NCI-H82 treated with DMSO at 0.1 percent for 48 hours (cell line): ENCODE data around the gene ADAMTS4.
"Not testable (repeated sequence)": the region's sequence is repeated elsewhere in the genome, so short reads cannot be mapped to it uniquely, and the experiment has no call there.

Experiments
- DNase-seq: peaks from one replicate; lab custom pipeline; 2025; ENCODE audit not compliant: unreplicated experiment; lab: John Stamatoyannopoulos, UW

Gene ADAMTS4

GRCh38 chr1:161198897-161199431, at the start of gene ADAMTS4:
TSS of gene ADAMTS4 (minus strand) at chr1:161199054. CDS start at chr1:161198627, 427 bp downstream.
- DNase-seq: peak; percentile 23

- DNase-seq: no peak
These were observed 46.0 kb upstream of the ADAMTS4 start for GRCh38 chr1:161244888-161245287.

GRCh38 chr1:161242313-161242712, 43.5 kb upstream of the ADAMTS4 start:
- DNase-seq: no peak

GRCh38 chr1:161241682-161242081, 42.8 kb upstream of the ADAMTS4 start:
- no peak for DNase-seq

GRCh38 chr1:161238039-161238473, 39.2 kb upstream of the ADAMTS4 start, which contains the start of gene NR1I3:
TSS of gene NR1I3 (minus strand) at chr1:161238203. CDS start at chr1:161236565, 1,638 bp downstream.
- no peak for DNase-seq

GRCh38 chr1:161235957-161236775, 37.3 kb upstream of the ADAMTS4 start:
- DNase-seq: no peak

- no peak for DNase-seq
These were observed 34.2 kb upstream of the ADAMTS4 start for GRCh38 chr1:161233102-161233501.

GRCh38 chr1:161230762-161231161, 31.9 kb upstream of the ADAMTS4 start:
- DNase-seq: no peak

GRCh38 chr1:161229896-161230295, 31.0 kb upstream of the ADAMTS4 start:
- DNase-seq: no peak

- no peak for DNase-seq
These were observed 29.2 kb upstream of the ADAMTS4 start for GRCh38 chr1:161228032-161228431.

- DNase-seq: peak; percentile 76
These were observed 28.5 kb upstream of the ADAMTS4 start for GRCh38 chr1:161227196-161227871.

- DNase-seq: no peak
These were observed 27.9 kb upstream of the ADAMTS4 start for GRCh38 chr1:161226759-161227158.

GRCh38 chr1:161226320-161226711, 27.5 kb upstream of the ADAMTS4 start:
- no peak for DNase-seq

GRCh38 chr1:161225534-161226319, 26.9 kb upstream of the ADAMTS4 start, which contains the start of gene TOMM40L:
TSS of gene TOMM40L (plus strand) at chr1:161226060. CDS start at chr1:161226490, 430 bp downstream.
- DNase-seq: peak; percentile 100

GRCh38 chr1:161225178-161225533, 26.3 kb upstream of the ADAMTS4 start:
- no peak for DNase-seq

- DNase-seq: not testable (repeated sequence)
These were observed 25.8 kb upstream of the ADAMTS4 start for GRCh38 chr1:161224695-161225087.

- no peak for DNase-seq
These were observed 25.2 kb upstream of the ADAMTS4 start for GRCh38 chr1:161223805-161224694.

- no peak for DNase-seq
These were observed 23.5 kb upstream of the ADAMTS4 start for GRCh38 chr1:161222175-161223019.

GRCh38 chr1:161220002-161220401, 21.1 kb upstream of the ADAMTS4 start:
- DNase-seq: no peak
